ENCODE results near the gene MFN1.

The MFN1 gene

GRCh38 chr3:179333084-179333483 is 14.4 kb upstream of the MFN1 start:
- TF ChIP-seq SIN3A (IDR thresholded peaks at IDR 0.05; ENCODE audit: borderline replicate concordance, insufficient read depth, low read length) (no peak), POLR2AphosphoS5 (IDR thresholded peaks at IDR 0.05; ENCODE audit: low read depth, low read length) (no peak), REST (IDR thresholded peaks at IDR 0.05; ENCODE audit: insufficient read depth in 1 of 2, low read depth in 2 of 2, low read length in 2 of 2) (no peak), TAF1 (IDR thresholded peaks at IDR 0.05; ENCODE audit: borderline replicate concordance, insufficient read depth, low read length) (no peak), FOXP2 (optimal IDR thresholded peaks at IDR 0.05; ENCODE audit: borderline replicate concordance, extremely low read depth, extremely low read length, insufficient read depth) (no peak)

- TF ChIP-seq FOXP2 (optimal IDR thresholded peaks at IDR 0.05; ENCODE audit: borderline replicate concordance, extremely low read depth, extremely low read length, insufficient read depth), result no peak
- TF ChIP-seq POLR2AphosphoS5 (IDR thresholded peaks at IDR 0.05; ENCODE audit: low read depth, low read length), result no peak
- no peak for TF ChIP-seq REST (IDR thresholded peaks at IDR 0.05; ENCODE audit: insufficient read depth in 1 of 2, low read depth in 2 of 2, low read length in 2 of 2)
- TF ChIP-seq TAF1 (IDR thresholded peaks at IDR 0.05; ENCODE audit: borderline replicate concordance, insufficient read depth, low read length), result no peak
- TF ChIP-seq SIN3A (IDR thresholded peaks at IDR 0.05; ENCODE audit: borderline replicate concordance, insufficient read depth, low read length), result no peak
Observed at GRCh38 chr3:179336345-179336929, 11.1 kb upstream of the MFN1 start.

- TF ChIP-seq FOXP2 (optimal IDR thresholded peaks at IDR 0.05; ENCODE audit: borderline replicate concordance, extremely low read depth, extremely low read length, insufficient read depth) (no peak), POLR2AphosphoS5 (IDR thresholded peaks at IDR 0.05; ENCODE audit: low read depth, low read length) (no peak), REST (IDR thresholded peaks at IDR 0.05; ENCODE audit: insufficient read depth in 1 of 2, low read depth in 2 of 2, low read length in 2 of 2) (no peak), TAF1 (IDR thresholded peaks at IDR 0.05; ENCODE audit: borderline replicate concordance, insufficient read depth, low read length) (no peak), SIN3A (IDR thresholded peaks at IDR 0.05; ENCODE audit: borderline replicate concordance, insufficient read depth, low read length) (no peak)
Observed at GRCh38 chr3:179348325-179349013, 960 bp downstream of the MFN1 start.

- TF ChIP-seq FOXP2 (optimal IDR thresholded peaks at IDR 0.05; ENCODE audit: borderline replicate concordance, extremely low read depth, extremely low read length, insufficient read depth) (no peak), REST (IDR thresholded peaks at IDR 0.05; ENCODE audit: insufficient read depth in 1 of 2, low read depth in 2 of 2, low read length in 2 of 2) (no peak), POLR2AphosphoS5 (IDR thresholded peaks at IDR 0.05; ENCODE audit: low read depth, low read length) (no peak), TAF1 (IDR thresholded peaks at IDR 0.05; ENCODE audit: borderline replicate concordance, insufficient read depth, low read length) (no peak), SIN3A (IDR thresholded peaks at IDR 0.05; ENCODE audit: borderline replicate concordance, insufficient read depth, low read length) (no peak)
Observed at GRCh38 chr3:179355996-179356395, 8.5 kb downstream of the MFN1 start.

All from PFSK-1 (cell line).